ENCODE data around the gene LRRC40. TPM values are rescaled to one million over a fixed set of nuclear protein-coding genes. Genes with fewer than 3 reads are reported as not detected.
"Not testable (repeated sequence)": the region's sequence is repeated elsewhere in the genome, so short reads cannot be mapped to it uniquely, and the experiment has no call there.

LRRC40 gene
- polyA plus RNA-seq, 1 donor from 2014 or later = 107 TPM

DNA sequence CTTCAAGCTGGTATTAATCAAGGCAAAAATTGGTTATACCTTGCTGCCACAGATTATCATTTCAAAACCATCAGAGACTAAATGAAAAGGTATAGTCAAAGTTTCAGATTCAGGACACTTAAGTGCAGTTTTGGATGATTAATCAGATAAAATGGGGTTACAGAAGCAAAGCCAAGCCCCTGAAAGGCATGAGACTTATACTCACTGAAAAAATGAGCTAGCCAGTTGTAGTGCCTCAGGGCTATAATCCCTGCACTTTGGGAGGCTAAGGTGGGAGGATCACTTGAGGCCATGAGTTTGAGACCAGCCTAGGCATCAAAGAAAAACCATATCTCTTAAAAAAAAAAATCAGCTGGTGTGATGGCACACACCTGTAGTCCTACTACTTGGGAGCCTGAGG is 15.2 kb downstream of the LRRC40 start:
- Histone ChIP-seq H4K20me1 (ENCODE audit: insufficient read depth) (no peaks in the 10 kb centered on the region), H3K9me3 (ENCODE audit: low read length) (peaks cover 3% of the 10 kb centered on the region), H3K4me2 (ENCODE audit: low read length) (no peak overlapping the region), H3K27ac (ENCODE audit: low read length) (no peak overlapping the region), H3K27me3 (ENCODE audit: insufficient read depth, low read depth, low read length) (no peaks in the 10 kb centered on the region), H3K9ac (ENCODE audit: low read length) (no peak overlapping the region), H2AFZ (ENCODE audit: low read depth, low read length) (no peak overlapping the region), H3K9me2 (ENCODE audit: insufficient read depth, low read length) (no peaks in the 10 kb centered on the region), H3F3A (ENCODE audit: insufficient read depth, low read length, poor library complexity, severe bottlenecking) (no peaks in the 10 kb centered on the region), H3K79me2 (replicated peaks; ENCODE audit: insufficient read depth, low read length) (peaks cover 61% of the 10 kb centered on the region), H3K36me3 (ENCODE audit: insufficient read depth, low read length) (no peaks in the 10 kb centered on the region), H3K4me3 (ENCODE audit: low read length) (no peak overlapping the region)
- no peak for TF ChIP-seq RAD21 (conservative IDR thresholded peaks at IDR 0.05)
- TF ChIP-seq TAF1 (IDR thresholded peaks at IDR 0.05; ENCODE audit: low read depth) = no peak
- no peak for TF ChIP-seq POLR2AphosphoS5 (IDR thresholded peaks at IDR 0.05)
- TF ChIP-seq, protein P1, sequence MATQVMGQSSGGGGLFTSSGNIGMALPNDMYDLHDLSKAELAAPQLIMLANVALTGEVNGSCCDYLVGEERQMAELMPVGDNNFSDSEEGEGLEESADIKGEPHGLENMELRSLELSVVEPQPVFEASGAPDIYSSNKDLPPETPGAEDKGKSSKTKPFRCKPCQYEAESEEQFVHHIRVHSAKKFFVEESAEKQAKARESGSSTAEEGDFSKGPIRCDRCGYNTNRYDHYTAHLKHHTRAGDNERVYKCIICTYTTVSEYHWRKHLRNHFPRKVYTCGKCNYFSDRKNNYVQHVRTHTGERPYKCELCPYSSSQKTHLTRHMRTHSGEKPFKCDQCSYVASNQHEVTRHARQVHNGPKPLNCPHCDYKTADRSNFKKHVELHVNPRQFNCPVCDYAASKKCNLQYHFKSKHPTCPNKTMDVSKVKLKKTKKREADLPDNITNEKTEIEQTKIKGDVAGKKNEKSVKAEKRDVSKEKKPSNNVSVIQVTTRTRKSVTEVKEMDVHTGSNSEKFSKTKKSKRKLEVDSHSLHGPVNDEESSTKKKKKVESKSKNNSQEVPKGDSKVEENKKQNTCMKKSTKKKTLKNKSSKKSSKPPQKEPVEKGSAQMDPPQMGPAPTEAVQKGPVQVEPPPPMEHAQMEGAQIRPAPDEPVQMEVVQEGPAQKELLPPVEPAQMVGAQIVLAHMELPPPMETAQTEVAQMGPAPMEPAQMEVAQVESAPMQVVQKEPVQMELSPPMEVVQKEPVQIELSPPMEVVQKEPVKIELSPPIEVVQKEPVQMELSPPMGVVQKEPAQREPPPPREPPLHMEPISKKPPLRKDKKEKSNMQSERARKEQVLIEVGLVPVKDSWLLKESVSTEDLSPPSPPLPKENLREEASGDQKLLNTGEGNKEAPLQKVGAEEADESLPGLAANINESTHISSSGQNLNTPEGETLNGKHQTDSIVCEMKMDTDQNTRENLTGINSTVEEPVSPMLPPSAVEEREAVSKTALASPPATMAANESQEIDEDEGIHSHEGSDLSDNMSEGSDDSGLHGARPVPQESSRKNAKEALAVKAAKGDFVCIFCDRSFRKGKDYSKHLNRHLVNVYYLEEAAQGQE (IDR thresholded peaks at IDR 0.05; ENCODE audit: borderline replicate concordance) = no peak
- no peak for TF ChIP-seq EP300 (conservative IDR thresholded peaks at IDR 0.05; ENCODE audit: poor library complexity, severe bottlenecking)
- no peak for TF ChIP-seq MXI1 (conservative IDR thresholded peaks at IDR 0.05; ENCODE audit: poor library complexity, severe bottlenecking)
- TF ChIP-seq, protein P2, sequence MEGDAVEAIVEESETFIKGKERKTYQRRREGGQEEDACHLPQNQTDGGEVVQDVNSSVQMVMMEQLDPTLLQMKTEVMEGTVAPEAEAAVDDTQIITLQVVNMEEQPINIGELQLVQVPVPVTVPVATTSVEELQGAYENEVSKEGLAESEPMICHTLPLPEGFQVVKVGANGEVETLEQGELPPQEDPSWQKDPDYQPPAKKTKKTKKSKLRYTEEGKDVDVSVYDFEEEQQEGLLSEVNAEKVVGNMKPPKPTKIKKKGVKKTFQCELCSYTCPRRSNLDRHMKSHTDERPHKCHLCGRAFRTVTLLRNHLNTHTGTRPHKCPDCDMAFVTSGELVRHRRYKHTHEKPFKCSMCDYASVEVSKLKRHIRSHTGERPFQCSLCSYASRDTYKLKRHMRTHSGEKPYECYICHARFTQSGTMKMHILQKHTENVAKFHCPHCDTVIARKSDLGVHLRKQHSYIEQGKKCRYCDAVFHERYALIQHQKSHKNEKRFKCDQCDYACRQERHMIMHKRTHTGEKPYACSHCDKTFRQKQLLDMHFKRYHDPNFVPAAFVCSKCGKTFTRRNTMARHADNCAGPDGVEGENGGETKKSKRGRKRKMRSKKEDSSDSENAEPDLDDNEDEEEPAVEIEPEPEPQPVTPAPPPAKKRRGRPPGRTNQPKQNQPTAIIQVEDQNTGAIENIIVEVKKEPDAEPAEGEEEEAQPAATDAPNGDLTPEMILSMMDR (IDR thresholded peaks at IDR 0.05; ENCODE audit: poor library complexity, severe bottlenecking) = no peak
- no peak for TF ChIP-seq EZH2 (IDR thresholded peaks at IDR 0.05; ENCODE audit: borderline replicate concordance, insufficient read depth, low read length, poor library complexity, severe bottlenecking)
- TF ChIP-seq SMC3 (conservative IDR thresholded peaks at IDR 0.05; ENCODE audit: poor library complexity) = no peak

DNA sequence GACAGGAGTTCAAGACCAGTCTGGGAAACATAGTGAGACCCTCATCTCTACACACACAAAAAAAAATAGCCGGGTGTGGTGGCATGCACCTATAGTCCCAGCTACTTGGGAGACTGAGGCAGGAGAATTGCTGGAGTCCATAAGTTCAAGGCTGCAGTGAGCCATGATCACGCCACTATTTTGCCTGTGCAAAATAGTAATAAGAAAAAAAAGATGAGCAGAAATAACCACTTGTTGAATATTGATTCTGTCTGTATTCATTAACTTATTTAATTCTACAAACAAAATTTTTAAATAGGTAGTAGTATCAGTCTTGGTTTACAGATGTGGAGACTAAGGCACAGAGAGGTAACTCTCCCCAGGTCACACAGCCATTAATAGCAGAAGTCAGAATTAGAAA is 16.9 kb downstream of the LRRC40 start:
- Histone ChIP-seq H3K36me3 (ENCODE audit: insufficient read depth, low read length) (no peaks in the 10 kb centered on the region), H3K9me3 (ENCODE audit: low read length) (peaks cover 3% of the 10 kb centered on the region), H3K4me3 (ENCODE audit: low read length) (no peak overlapping the region), H3K27me3 (ENCODE audit: insufficient read depth, low read depth, low read length) (no peaks in the 10 kb centered on the region), H3K79me2 (replicated peaks; ENCODE audit: insufficient read depth, low read length) (peaks cover 52% of the 10 kb centered on the region), H4K20me1 (ENCODE audit: insufficient read depth) (no peaks in the 10 kb centered on the region), H3K9me2 (ENCODE audit: insufficient read depth, low read length) (no peaks in the 10 kb centered on the region), H3K27ac (ENCODE audit: low read length) (no peak overlapping the region), H3K4me2 (ENCODE audit: low read length) (no peak overlapping the region), H2AFZ (ENCODE audit: low read depth, low read length) (no peak overlapping the region), H3F3A (ENCODE audit: insufficient read depth, low read length, poor library complexity, severe bottlenecking) (no peaks in the 10 kb centered on the region), H3K9ac (ENCODE audit: low read length) (no peak overlapping the region)
- TF ChIP-seq, protein P2 (IDR thresholded peaks at IDR 0.05; ENCODE audit: poor library complexity, severe bottlenecking) = no peak
- TF ChIP-seq EZH2 (IDR thresholded peaks at IDR 0.05; ENCODE audit: borderline replicate concordance, insufficient read depth, low read length, poor library complexity, severe bottlenecking) (no peak), SMC3 (conservative IDR thresholded peaks at IDR 0.05; ENCODE audit: poor library complexity) (no peak), RAD21 (conservative IDR thresholded peaks at IDR 0.05) (no peak), TAF1 (IDR thresholded peaks at IDR 0.05; ENCODE audit: low read depth) (no peak), POLR2AphosphoS5 (IDR thresholded peaks at IDR 0.05) (no peak), MXI1 (conservative IDR thresholded peaks at IDR 0.05; ENCODE audit: poor library complexity, severe bottlenecking) (no peak), EP300 (conservative IDR thresholded peaks at IDR 0.05; ENCODE audit: poor library complexity, severe bottlenecking) (no peak)
- TF ChIP-seq, protein P1 (IDR thresholded peaks at IDR 0.05; ENCODE audit: borderline replicate concordance) = no peak

DNA sequence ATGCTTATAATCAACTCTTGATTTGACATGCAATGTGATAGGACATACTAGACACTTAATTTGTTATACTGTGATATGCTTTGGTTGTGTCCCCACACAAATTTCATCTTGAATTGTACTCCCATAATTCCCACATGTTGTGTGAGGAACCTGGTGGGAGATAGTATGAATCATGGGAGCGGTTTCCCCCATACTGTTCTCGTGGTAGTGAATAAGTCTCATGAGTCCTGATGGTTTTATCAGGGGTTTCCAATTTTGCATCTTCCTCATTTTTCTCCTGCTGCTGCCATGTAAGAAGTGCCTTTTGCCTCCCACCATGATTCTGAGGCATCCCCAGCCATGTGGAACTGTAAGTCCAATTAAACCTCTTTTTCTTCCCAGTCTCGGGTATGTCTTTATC is 20.2 kb downstream of the LRRC40 start:
- not testable (repeated sequence) for H3K4me2 ChIP-seq (ENCODE audit: low read length); H3K27ac ChIP-seq (ENCODE audit: low read length); H3K9ac ChIP-seq (ENCODE audit: low read length); H3K4me3 ChIP-seq (ENCODE audit: low read length); H3K9me3 ChIP-seq (ENCODE audit: low read length); H3K9me2 ChIP-seq (ENCODE audit: insufficient read depth, low read length); H4K20me1 ChIP-seq (ENCODE audit: insufficient read depth); H3K27me3 ChIP-seq (ENCODE audit: insufficient read depth, low read depth, low read length); H2AFZ ChIP-seq (ENCODE audit: low read depth, low read length); H3K36me3 ChIP-seq (ENCODE audit: insufficient read depth, low read length); H3F3A ChIP-seq (ENCODE audit: insufficient read depth, low read length, poor library complexity, severe bottlenecking)
- peaks cover 33% of the 10 kb centered on the region for H3K79me2 ChIP-seq (replicated peaks; ENCODE audit: insufficient read depth, low read length)

Measured in neural cell (in vitro differentiated cells).